Tibial nerve (tissue), 4 donors: ENCODE data around the gene ZNF827. TPM values are rescaled to one million over a fixed set of nuclear protein-coding genes. Genes with fewer than 3 reads are reported as not detected.

Source experiments
- DNase-seq, 2 donors: peaks; one replicate each; pipeline ENCODE4 v3.0.0-alpha.2; 2019; ENCODE audit warnings: low spot score in 2 of 2
- H3K27ac ChIP-seq, 4 donors: fragments of 200-600 bp; sonication (generic) in 3 of 4; one replicate each; pipeline ENCODE4 v1.5.1; 2017 to 2019; ENCODE audit warnings: mild to moderate bottlenecking in 1 of 4
- H3K27me3 ChIP-seq, 2 donors: fragments of 200-600 bp; sonication (generic) in 1 of 2; one replicate each; pipeline versions ENCODE4 v1.5.1 to v1.6.0; 2017 to 2019
- H3K36me3 ChIP-seq, 3 donors: fragments of 200-600 bp; sonication (generic); one replicate each; pipeline ENCODE4 v1.5.1; 2018 to 2019
- H3K4me1 ChIP-seq, 4 donors: fragments of 200-600 bp; sonication (generic) in 3 of 4; one replicate each; pipeline ENCODE4 v1.5.1; 2017 to 2019
- H3K4me3 ChIP-seq, 4 donors: fragments of 200-600 bp; sonication (generic) in 3 of 4; one replicate each; pipeline ENCODE4 v1.5.1; 2017 to 2019; ENCODE audit warnings: mild to moderate bottlenecking in 1 of 4, moderate library complexity in 1 of 4
- H3K9me3 ChIP-seq, 4 donors: fragments of 200-600 bp; sonication (generic) in 3 of 4; one replicate each; pipeline ENCODE4 v1.5.1; 2017 to 2019
- EP300 ChIP-seq, 2 donors: sonication (generic); formaldehyde crosslinking; IDR thresholded peaks; one replicate each; pipeline ENCODE4 v1.6.1; 2017; ENCODE audit warnings: antibody characterized with exemption in 2 of 2, mild to moderate bottlenecking in 1 of 2
- POLR2A ChIP-seq, 2 donors: fragments of 450-650 bp; IDR thresholded peaks; one replicate each; pipeline ENCODE4 v1.6.1; 2017; ENCODE audit warnings: antibody characterized with exemption in 2 of 2, mild to moderate bottlenecking in 2 of 2, moderate library complexity in 2 of 2
- WGBS, 2 donors: methylation state at CpG; one replicate each; pipeline ENCODE4 v1.1.5; 2018; 5-methylcytosine and 5-hydroxymethylcytosine counted together
- total RNA-seq, 4 donors: library from RNA; depleted of rRNA; stranded (reverse); fragments of >200 nt; gene quantifications; one replicate each; pipeline ENCODE4 v1.1.0, GENCODE V29; 2016
- TF ChIP-seq, protein P1 (sequence below), 5 experiments: fragments of 200-600 bp in 3 of 5; fragments of 450-650 bp in 2 of 5; sonication (generic) in 3 of 5; IDR thresholded peaks; one replicate each; pipeline ENCODE4 v1.5.1; 2016 to 2019; ENCODE audit warnings: antibody characterized with exemption in 5 of 5, mild to moderate bottlenecking in 3 of 5, moderate library complexity in 2 of 5

The ZNF827 gene
- total RNA-seq, 4 donors from 2014 or later = 3.7 to 10.0 (median 6.4) TPM

DNA sequence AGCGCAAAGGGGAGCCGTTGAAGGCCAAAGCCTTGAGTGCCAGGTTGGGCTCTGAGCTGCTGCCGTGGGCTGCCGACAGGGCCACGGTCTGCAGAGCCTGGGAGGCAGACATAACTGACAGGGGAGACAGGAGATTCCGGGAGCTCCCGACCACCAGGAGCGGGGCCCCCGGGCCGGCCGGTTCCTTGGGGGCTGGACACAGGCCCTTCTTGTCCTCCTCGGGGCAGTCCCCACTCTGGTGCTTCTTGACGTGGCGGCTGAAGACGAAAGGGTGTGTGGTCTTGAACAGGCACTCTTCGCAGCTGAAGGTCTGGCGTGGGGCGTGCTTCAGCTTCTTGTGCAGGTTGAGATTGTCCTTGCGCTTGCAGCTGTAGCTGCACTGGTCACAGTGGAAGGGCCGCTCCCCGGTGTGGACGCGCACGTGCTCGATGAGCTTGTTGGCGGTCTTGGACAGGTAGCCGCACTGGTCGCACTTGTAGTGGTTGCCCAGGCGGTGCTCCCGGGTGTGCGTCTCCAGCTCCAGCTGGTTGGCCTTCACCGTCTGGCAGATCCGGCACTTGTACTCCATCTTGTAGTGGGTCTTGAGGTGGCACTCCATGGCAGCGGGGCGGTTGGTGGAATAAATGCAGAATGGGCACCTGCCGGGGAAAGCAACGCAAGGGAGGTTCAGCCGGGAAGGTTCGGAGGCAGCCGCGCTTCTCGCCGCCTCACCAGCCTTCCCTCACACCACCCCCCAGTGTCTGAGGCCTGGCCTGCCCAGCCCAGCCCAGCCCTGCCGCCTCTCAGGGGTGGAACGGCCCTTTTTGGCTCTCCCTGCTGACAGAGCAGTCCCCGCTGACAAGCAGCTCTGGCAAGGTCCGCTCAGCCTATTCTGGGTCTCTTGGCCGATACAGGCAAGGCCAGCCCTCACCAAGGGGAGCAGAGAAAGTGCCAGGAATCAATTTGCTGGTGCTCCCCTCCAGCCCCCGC, 177.4 kb downstream of the ZNF827 start:
- DNase-seq = no peak
- WGBS, 2 donors = 96% methylated on average over 35 to 39 of the region's 49 CpGs
- Histone ChIP-seq H3K4me3 (no peak overlapping the region), H3K9me3 (no peaks in the 10 kb centered on the region), H3K27ac (no peak overlapping the region), H3K4me1 (no peaks in the 10 kb centered on the region), H3K36me3 (peaks cover 0 to 30% (median 7%) of the 10 kb centered on the region in 3 donors), H3K27me3 (no peaks in the 10 kb centered on the region)
- TF ChIP-seq, protein P1, sequence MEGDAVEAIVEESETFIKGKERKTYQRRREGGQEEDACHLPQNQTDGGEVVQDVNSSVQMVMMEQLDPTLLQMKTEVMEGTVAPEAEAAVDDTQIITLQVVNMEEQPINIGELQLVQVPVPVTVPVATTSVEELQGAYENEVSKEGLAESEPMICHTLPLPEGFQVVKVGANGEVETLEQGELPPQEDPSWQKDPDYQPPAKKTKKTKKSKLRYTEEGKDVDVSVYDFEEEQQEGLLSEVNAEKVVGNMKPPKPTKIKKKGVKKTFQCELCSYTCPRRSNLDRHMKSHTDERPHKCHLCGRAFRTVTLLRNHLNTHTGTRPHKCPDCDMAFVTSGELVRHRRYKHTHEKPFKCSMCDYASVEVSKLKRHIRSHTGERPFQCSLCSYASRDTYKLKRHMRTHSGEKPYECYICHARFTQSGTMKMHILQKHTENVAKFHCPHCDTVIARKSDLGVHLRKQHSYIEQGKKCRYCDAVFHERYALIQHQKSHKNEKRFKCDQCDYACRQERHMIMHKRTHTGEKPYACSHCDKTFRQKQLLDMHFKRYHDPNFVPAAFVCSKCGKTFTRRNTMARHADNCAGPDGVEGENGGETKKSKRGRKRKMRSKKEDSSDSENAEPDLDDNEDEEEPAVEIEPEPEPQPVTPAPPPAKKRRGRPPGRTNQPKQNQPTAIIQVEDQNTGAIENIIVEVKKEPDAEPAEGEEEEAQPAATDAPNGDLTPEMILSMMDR (IDR thresholded peaks at IDR 0.05) = no peak
- no peak for TF ChIP-seq POLR2A (IDR thresholded peaks at IDR 0.05)
- no peak for TF ChIP-seq EP300 (IDR thresholded peaks at IDR 0.05)

DNA sequence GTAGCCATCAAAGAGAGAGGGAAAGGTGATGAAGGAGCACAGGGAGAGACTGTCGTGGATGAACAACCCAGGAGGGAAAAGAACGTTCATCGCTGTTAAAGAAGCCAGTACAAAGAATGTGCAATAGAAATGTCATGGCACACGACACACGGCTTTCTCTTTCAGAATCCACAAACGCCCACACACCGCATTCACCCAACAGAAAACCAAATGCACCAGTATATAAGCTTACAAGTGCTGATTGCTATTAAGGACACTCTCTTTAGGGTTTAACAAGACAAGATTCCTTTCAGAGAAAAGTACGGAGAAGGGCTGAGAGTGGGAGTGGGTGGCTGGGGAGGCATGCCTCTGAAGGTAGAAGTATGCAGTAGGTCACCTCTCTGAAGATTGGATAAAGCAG, 178.4 kb downstream of the ZNF827 start:
- DNase-seq = no peak
- TF ChIP-seq POLR2A (IDR thresholded peaks at IDR 0.05) (no peak), EP300 (IDR thresholded peaks at IDR 0.05) (no peak)
- TF ChIP-seq, protein P1 (IDR thresholded peaks at IDR 0.05) = no peak
- Histone ChIP-seq H3K36me3 (peaks cover 0 to 25% (median 7%) of the 10 kb centered on the region in 3 donors), H3K27ac (no peak overlapping the region), H3K4me1 (no peaks in the 10 kb centered on the region), H3K4me3 (no peak overlapping the region), H3K27me3 (no peaks in the 10 kb centered on the region), H3K9me3 (no peaks in the 10 kb centered on the region)
- WGBS, 2 donors = 71 to 76% methylated on average over 8 of the region's 8 CpGs

DNA sequence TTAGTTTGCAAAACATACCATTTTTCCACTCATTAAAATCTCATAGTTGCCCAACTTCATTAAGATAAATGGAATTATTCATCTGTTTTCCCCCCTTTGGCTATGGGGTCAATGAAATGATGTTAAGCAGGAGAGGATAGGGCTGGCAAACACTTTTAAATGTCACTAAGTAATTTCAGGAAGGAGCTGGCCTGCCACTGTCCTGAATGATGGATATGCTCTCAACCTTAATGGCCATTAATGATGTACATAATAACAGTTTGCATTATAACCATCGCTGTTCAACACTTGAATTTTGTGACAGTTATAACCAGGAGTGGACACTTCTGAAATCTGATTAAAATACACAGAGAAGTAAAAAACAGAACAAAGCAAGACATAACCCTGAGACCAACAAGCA, 181.4 kb downstream of the ZNF827 start:
- no peak overlapping the region for H3K27ac ChIP-seq
- TF ChIP-seq POLR2A (IDR thresholded peaks at IDR 0.05) = no peak
- TF ChIP-seq, protein P1 (IDR thresholded peaks at IDR 0.05) = no peak
- TF ChIP-seq EP300 (IDR thresholded peaks at IDR 0.05) = no peak
- DNase-seq = no peak
- H3K36me3 ChIP-seq = peaks cover 0 to 11% (median 7%) of the 10 kb centered on the region in 3 donors
- H3K27me3 ChIP-seq = no peaks in the 10 kb centered on the region
- no peaks in the 10 kb centered on the region for H3K4me1 ChIP-seq
- no peaks in the 10 kb centered on the region for H3K9me3 ChIP-seq
- no peak overlapping the region for H3K4me3 ChIP-seq
- WGBS, 2 donors = 91 to 92% methylated on average over 1 of the region's 1 CpG

DNA sequence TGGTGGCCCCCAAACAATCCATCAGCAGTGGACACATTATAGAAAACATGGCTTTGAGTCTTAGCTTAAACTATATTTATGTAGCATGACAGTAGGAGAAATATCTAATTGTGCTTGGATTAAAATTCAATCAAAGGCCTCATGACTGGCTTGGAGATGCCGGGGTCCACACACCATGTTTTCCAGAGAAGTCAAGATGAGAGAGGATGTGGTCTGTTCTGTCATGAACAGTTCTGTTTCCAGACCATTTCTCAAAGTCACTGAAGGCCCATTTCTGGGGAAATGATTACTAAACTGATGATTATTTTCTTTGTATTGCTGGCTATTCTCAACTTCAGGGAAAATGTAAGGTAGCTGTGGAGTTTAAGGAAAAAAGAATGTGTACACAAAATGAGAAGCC, 182.4 kb downstream of the ZNF827 start:
- no peak overlapping the region for H3K27ac ChIP-seq
- no peaks in the 10 kb centered on the region for H3K9me3 ChIP-seq
- no peak overlapping the region for H3K4me3 ChIP-seq
- no peak for DNase-seq
- no peak for TF ChIP-seq POLR2A (IDR thresholded peaks at IDR 0.05)
- TF ChIP-seq, protein P1 (IDR thresholded peaks at IDR 0.05) = no peak
- no peak for TF ChIP-seq EP300 (IDR thresholded peaks at IDR 0.05)
- H3K27me3 ChIP-seq = no peaks in the 10 kb centered on the region
- WGBS, 2 donors = 91 to 96% methylated on average over 1 of the region's 1 CpG
- H3K4me1 ChIP-seq = no peaks in the 10 kb centered on the region
- H3K36me3 ChIP-seq = peaks cover 0 to 7% (median 5%) of the 10 kb centered on the region in 3 donors

DNA sequence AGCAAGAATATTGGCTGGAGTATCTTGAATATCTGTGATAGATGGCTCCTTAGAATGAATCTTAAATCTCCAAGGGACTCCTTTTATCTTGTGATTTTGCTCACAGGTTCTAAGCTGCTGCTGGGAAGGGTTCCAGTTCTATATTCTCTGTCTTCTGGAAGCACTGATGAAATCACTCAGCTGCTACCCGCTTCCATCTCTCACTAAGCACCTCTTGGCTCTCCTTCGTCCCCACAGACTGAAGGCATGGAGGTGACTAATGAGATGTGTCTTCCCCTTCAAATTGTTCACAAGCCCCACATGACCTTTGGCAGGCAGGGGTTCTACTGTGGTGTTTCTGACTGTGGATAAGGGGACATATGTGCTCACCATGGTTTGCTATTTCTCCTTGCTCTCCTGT, 182.8 kb downstream of the ZNF827 start:
- H3K27ac ChIP-seq = no peak overlapping the region
- DNase-seq = no peak
- no peaks in the 10 kb centered on the region for H3K27me3 ChIP-seq
- H3K4me3 ChIP-seq = no peak overlapping the region
- TF ChIP-seq, protein P1 (IDR thresholded peaks at IDR 0.05) = no peak
- TF ChIP-seq EP300 (IDR thresholded peaks at IDR 0.05) = no peak
- no peak for TF ChIP-seq POLR2A (IDR thresholded peaks at IDR 0.05)
- H3K36me3 ChIP-seq = peaks cover 0 to 2% (median under 1%) of the 10 kb centered on the region in 3 donors
- WGBS, 2 donors = 96 to 100% methylated on average over 2 of the region's 2 CpGs
- no peaks in the 10 kb centered on the region for H3K9me3 ChIP-seq
- H3K4me1 ChIP-seq = no peaks in the 10 kb centered on the region
